Epithelial cell of proximal tubule (primary cell): Measurements from ENCODE around the gene PRR5L. TPM values are rescaled to one million over a fixed set of nuclear protein-coding genes. Genes with fewer than 3 reads are reported as not detected.

Experiments used
- DNase-seq: peaks from one replicate; pipeline ENCODE4 v3.0.0-alpha.2; 2011; ENCODE audit warnings: low read depth
- H3K4me3 ChIP-seq: 2 replicates; pipeline ENCODE4 v1.5.1; 2011; ENCODE audit warnings: low read depth, mild to moderate bottlenecking, low read length
- total RNA-seq: library from RNA; depleted of rRNA; stranded (reverse); fragments of >200 nt; gene quantifications from 2 replicates; pipeline ENCODE4 v1.2.3, GENCODE V29; 2015
- TF ChIP-seq, protein P1 (sequence below): conservative IDR thresholded peaks from 2 replicates; pipeline ENCODE4 v1.5.1; 2012; ENCODE audit warnings: low read depth, mild to moderate bottlenecking, low read length

PRR5L gene
- total RNA-seq, 1 donor from 2014 or later: 5.9 TPM

DNA sequence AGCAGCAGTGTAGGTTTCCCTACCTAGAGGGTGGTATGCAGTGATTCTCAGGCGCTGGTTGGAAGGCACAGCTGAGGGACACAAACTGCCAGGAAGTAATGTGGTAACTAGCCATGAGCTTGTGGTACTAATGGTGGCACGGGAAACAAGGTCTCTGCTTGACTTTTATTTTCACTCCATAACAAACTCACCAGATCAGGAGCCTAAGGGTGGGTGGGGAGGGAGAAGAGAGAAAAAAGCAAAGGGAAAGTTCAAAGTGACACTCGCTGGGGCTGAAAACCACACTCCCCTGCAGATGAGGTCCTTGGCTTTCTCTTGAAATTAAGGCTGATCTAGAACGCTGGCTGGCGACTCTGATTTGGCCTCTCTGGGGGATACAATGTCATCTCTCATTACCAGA, 192.0 kb downstream of the PRR5L start:
- TF ChIP-seq, protein P1, sequence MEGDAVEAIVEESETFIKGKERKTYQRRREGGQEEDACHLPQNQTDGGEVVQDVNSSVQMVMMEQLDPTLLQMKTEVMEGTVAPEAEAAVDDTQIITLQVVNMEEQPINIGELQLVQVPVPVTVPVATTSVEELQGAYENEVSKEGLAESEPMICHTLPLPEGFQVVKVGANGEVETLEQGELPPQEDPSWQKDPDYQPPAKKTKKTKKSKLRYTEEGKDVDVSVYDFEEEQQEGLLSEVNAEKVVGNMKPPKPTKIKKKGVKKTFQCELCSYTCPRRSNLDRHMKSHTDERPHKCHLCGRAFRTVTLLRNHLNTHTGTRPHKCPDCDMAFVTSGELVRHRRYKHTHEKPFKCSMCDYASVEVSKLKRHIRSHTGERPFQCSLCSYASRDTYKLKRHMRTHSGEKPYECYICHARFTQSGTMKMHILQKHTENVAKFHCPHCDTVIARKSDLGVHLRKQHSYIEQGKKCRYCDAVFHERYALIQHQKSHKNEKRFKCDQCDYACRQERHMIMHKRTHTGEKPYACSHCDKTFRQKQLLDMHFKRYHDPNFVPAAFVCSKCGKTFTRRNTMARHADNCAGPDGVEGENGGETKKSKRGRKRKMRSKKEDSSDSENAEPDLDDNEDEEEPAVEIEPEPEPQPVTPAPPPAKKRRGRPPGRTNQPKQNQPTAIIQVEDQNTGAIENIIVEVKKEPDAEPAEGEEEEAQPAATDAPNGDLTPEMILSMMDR: no peak
- no peak for DNase-seq
- no peak overlapping the region for H3K4me3 ChIP-seq

DNA sequence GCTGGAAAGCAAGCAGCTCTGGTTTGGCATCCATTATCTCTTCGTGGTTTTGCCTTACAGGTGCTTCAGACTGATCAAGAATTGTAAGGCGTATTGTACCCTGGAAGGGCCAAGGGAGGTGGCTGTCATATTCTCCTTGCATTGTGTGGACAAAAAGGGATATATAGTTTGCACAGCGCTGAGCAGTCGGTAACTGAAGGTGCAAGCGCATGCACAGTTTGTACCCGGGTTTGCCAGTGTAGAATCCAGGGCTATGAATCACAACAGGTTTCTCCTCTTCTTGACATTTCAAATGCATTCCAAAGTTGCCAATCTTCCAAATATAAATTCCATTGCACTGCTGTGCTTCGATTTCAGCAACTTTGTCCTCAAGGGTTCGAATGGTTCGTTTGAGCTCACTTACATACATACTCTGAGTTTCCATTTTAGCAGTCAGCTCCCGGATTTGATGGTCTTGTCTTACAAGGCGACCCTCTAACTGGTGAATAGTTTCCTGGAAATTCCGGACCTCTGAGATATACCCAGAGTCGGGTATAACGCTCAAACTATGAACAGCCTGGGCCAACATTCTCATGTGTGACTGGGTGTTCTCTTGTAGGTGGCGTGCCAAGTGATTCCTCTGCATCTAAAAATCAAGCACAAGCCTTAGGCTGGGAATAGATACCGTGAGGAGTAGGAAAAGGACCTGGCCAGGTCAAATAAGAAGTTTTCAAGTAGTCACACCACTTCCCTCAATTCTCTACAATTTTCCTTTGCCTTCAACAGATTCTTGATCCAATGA, 194.1 kb downstream of the PRR5L start:
- TF ChIP-seq, protein P1: no peak
- H3K4me3 ChIP-seq: no peak overlapping the region
- no peak for DNase-seq

DNA sequence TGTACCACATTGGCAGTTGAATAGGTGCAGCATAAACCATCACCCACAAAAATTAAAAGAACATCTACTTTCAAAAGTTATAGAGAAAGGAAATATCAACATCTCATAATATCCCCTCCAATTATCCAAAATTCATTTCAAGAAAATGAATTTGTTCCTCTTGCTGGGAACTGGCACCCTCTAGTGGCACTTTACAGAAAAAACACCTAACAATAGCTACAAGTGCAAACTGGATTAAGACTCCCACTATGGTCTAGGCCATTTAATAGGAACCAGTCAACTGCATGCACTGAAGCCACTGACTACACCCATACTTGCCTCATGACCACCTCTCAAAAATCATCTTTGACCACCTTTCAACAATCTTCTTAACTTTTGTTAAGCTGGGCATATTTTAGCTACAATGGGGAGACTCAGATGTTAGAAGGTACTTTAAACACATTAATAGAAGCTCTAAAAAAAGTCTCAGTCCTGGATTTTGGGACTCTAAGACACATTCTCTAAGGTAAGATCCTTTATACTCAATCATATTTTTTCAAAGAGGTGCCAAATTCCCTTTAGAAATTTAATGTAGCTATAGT, 196.7 kb downstream of the PRR5L start:
- no peak for DNase-seq
- H3K4me3 ChIP-seq: no peak overlapping the region
- TF ChIP-seq, protein P1: peak; percentile 83

DNA sequence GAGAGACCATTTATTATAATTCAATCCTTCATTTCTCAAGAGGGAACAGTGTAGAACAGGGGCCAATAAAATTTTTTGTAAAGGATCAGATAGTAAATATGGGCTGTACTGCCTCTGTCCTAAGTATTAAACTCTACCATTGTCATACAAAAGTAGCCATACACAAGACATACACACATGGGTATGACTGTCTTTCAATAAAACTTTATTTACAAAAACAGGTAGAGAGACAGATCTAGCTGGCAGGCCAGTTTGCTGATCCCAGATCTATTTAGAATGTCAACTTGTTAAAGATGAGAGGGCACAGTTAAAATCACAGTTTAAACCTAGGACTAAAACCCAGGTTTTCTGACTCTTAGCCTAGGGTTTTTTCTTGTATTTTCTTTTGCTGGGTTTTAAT, 197.2 kb downstream of the PRR5L start:
- TF ChIP-seq, protein P1: no peak
- no peak overlapping the region for H3K4me3 ChIP-seq
- DNase-seq: no peak

DNA sequence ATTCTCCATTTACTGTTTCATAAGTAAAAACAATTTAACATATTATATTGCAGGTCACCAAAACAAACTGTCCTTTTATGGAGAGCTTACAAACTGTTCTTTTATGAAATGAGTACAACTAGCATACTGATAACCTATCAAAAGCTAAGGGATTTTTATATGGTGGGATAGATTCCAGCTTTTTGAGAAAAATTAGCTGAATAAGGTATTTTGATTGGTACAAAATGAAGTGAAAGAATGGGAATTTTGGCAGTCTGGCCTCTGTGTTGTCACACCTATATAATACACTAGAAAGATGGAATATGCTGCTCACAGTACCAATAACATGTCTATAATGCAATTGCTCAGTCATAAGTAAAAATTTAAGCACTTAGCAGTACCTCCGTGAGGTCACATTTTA, 202.6 kb downstream of the PRR5L start:
- DNase-seq: no peak
- H3K4me3 ChIP-seq: no peak overlapping the region
- TF ChIP-seq, protein P1: no peak

DNA sequence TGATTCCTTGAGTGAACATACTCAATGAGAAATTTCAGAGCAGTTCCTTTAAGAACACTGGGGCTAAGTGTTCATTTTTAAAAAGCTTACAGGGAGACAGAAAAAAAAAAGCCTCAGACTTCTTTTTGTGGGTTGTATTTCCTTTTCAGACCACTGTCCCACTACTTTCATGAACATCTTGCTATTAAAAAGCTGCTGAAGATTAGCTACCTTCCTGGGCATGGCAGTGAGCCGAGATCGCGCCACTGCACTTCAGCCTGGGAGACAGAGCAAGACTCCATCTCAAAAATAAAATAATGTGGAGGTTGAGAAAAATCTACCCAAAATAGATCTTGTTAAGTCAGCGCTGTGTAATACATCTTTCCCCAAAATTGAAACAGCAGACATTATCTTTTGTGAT, 203.2 kb downstream of the PRR5L start:
- DNase-seq: no peak
- no peak overlapping the region for H3K4me3 ChIP-seq
- TF ChIP-seq, protein P1: no peak

DNA sequence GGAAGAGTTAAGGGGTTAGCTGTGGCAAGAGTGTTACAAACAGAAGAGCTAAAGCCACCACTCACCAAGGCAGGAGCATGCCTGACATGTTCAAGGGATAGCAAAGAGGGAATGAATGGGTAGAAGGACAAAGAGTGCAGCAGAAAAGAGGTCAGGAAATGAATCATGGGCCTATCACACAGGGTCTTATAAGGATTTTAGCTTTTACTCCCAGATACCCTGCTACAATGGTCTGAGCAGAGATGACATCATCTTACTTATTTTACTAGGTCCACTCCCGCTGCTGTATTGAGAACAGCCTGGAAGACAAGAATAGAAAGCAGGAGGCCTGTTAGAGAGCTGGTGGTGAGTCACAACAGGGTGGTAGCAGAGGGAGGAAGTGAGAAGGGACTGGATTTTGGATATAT, 204.2 kb downstream of the PRR5L start:
- DNase-seq: no peak
- H3K4me3 ChIP-seq: no peak overlapping the region
- TF ChIP-seq, protein P1: no peak
